Testis (tissue), 2 donors: Measurements from ENCODE around the gene WDR17.

Source experiments
- CTCF ChIP-seq, 3 experiments: fragments of 450-650 bp in 2 of 3; fragments of 200-600 bp in 1 of 3; sonication (generic) in 1 of 3; IDR thresholded peaks; one replicate each; pipeline ENCODE4 v1.5.1; 2016 to 2019; ENCODE audit warnings: antibody characterized with exemption in 3 of 3, mild to moderate bottlenecking in 2 of 3, moderate library complexity in 1 of 3
- POLR2A ChIP-seq: fragments of 450-650 bp; IDR thresholded peaks from one replicate; pipeline ENCODE4 v1.6.1; 2017; ENCODE audit warnings: antibody characterized with exemption, mild to moderate bottlenecking, moderate library complexity

GRCh38 chr4:176222149-176222548 lies 156.5 kb downstream of the WDR17 start:
- TF ChIP-seq CTCF (IDR thresholded peaks at IDR 0.05): no peak
- TF ChIP-seq POLR2A: no peak
